H1 (cell line): ENCODE results near the gene ATP5F1C. TPM values are rescaled to one million over a fixed set of nuclear protein-coding genes. Genes with fewer than 3 reads are reported as not detected.

ENCODE experiments used
- CTCF ChIA-PET: fragments of 300-600 bp; sonication (Branson Sonifier 250); formaldehyde crosslinking; loops from one replicate; lab custom pipeline; 2021; ENCODE audit not compliant: partially characterized antibody; lab: Charles Lee
- POLR2A ChIA-PET: fragments of 300-600 bp; sonication (Branson Sonifier 250); formaldehyde crosslinking; loops from one replicate; lab custom pipeline; 2021; ENCODE audit warnings: inconsistent platforms; ENCODE audit not compliant: partially characterized antibody; lab: Charles Lee
- DNase-seq, 2 experiments: peaks; one replicate each; pipeline versions ENCODE4 v3.0.0 to v3.0.0-alpha.2; 2010 to 2022; ENCODE audit warnings: low spot score in 2 of 2, low read depth in 1 of 2, mixed read lengths in 1 of 2
- FAIRE-seq: peaks from 2 replicates; lab custom pipeline; 2011; peaks lifted over from hg19 to GRCh38; lab: Jason Lieb, UNC
- H2AFZ ChIP-seq: 2 replicates; pipeline ENCODE4 v1.8.1; 2012; ENCODE audit warnings: low read length, inconsistent platforms
- H2AK5ac ChIP-seq: 2 replicates; pipeline ENCODE4 v1.6.1; 2013; ENCODE audit warnings: low read depth, low read length
- H2BK120ac ChIP-seq: replicated peaks from 2 replicates; pipeline ENCODE3; 2013; ENCODE audit warnings: low read depth, low read length, inconsistent platforms
- H2BK12ac ChIP-seq: 2 replicates; pipeline ENCODE4 v1.6.1; 2013; ENCODE audit warnings: low read depth, low read length
- H2BK15ac ChIP-seq: 2 replicates; pipeline ENCODE4 v1.6.1; 2013; ENCODE audit warnings: low read length
- H2BK20ac ChIP-seq: 2 replicates; pipeline ENCODE4 v1.6.1; 2013; ENCODE audit warnings: low read length
- H2BK5ac ChIP-seq: 2 replicates; pipeline ENCODE4 v1.6.1; 2013; ENCODE audit warnings: low read depth, low read length
- H3K14ac ChIP-seq: 2 replicates; pipeline ENCODE4 v1.6.1; 2013; ENCODE audit warnings: inconsistent platforms; ENCODE audit not compliant: insufficient read length
- H3K18ac ChIP-seq: 2 replicates; pipeline ENCODE4 v1.6.1; 2013; ENCODE audit warnings: low read length; ENCODE audit errors: extremely low read depth
- H3K23ac ChIP-seq: 2 replicates; pipeline ENCODE4 v1.6.1; 2013; ENCODE audit warnings: inconsistent platforms; ENCODE audit not compliant: insufficient read length
- H3K23me2 ChIP-seq: 2 replicates; pipeline ENCODE4 v1.6.1; 2013; ENCODE audit warnings: low read depth, low read length
- H3K27ac ChIP-seq: 2 replicates; pipeline ENCODE4 v1.6.1; 2011; ENCODE audit warnings: low read depth, low read length, inconsistent platforms
- H3K27me3 ChIP-seq, 4 experiments: replicated peaks in 1 of 4; 1 replicate in 1 of 4; 2 replicates in 3 of 4; pipeline versions ENCODE4 v1.6.1 to v1.8.1; 2011 to 2013; ENCODE audit warnings: low read length in 3 of 4, mild to moderate bottlenecking in 3 of 4, inconsistent platforms in 2 of 4, mixed read lengths in 2 of 4, moderate library complexity in 1 of 4; ENCODE audit not compliant: control insufficient read depth in 3 of 4, insufficient read depth in 3 of 4; ENCODE audit errors: extremely low read depth in 1 of 4
- H3K36me3 ChIP-seq, 4 experiments: 2 replicates each; pipeline versions ENCODE4 v1.6.1 to v1.8.1; 2011 to 2013; ENCODE audit warnings: mild to moderate bottlenecking in 4 of 4, low read length in 3 of 4, moderate library complexity in 2 of 4, control low read depth in 1 of 4, inconsistent platforms in 1 of 4; ENCODE audit not compliant: insufficient read depth in 4 of 4, control insufficient read depth in 2 of 4
- H3K4ac ChIP-seq: replicated peaks from 2 replicates; pipeline ENCODE3; 2013; ENCODE audit warnings: low read length, low read depth, mixed read lengths, inconsistent platforms; ENCODE audit not compliant: insufficient read length
- H3K4me1 ChIP-seq, 4 experiments: replicated peaks in 1 of 4; 1 replicate in 1 of 4; 2 replicates in 3 of 4; pipeline versions ENCODE4 v1.6.1 to v1.8.1; 2011 to 2013; ENCODE audit warnings: low read length in 3 of 4, inconsistent platforms in 2 of 4, mixed read lengths in 1 of 4; ENCODE audit not compliant: insufficient read depth in 4 of 4, control insufficient read depth in 3 of 4
- H3K4me2 ChIP-seq, 2 experiments: 2 replicates each; pipeline versions ENCODE4 v1.6.1 to v1.8.1; 2011 to 2013; ENCODE audit warnings: low read depth in 2 of 2, low read length in 2 of 2, control low read depth in 1 of 2, inconsistent platforms in 1 of 2, mild to moderate bottlenecking in 1 of 2; ENCODE audit not compliant: insufficient read depth in 1 of 2
- H3K4me3 ChIP-seq, 4 experiments: fragments of 200-600, 300-600 bp in 1 of 4; sonication (generic), shearing (Covaris generic), sonication (Bioruptor Twin) in 1 of 4; 2 replicates each; pipeline versions ENCODE4 v1.5.1 to v1.8.1; 2011 to 2016; ENCODE audit warnings: low read length in 4 of 4, low read depth in 3 of 4, control low read depth in 2 of 4, inconsistent platforms in 2 of 4, mild to moderate bottlenecking in 2 of 4, mixed read lengths in 1 of 4, moderate library complexity in 1 of 4; ENCODE audit not compliant: insufficient read depth in 2 of 4; ENCODE audit errors: extremely low read depth in 1 of 4
- H3K56ac ChIP-seq: replicated peaks from 2 replicates; pipeline ENCODE3; 2013; ENCODE audit warnings: low read depth, mild to moderate bottlenecking, mixed read lengths, low read length, inconsistent platforms; ENCODE audit not compliant: insufficient read length
- H3K79me1 ChIP-seq: 2 replicates; pipeline ENCODE4 v1.6.1; 2013; ENCODE audit warnings: low read depth, low read length, control low read depth
- H3K79me2 ChIP-seq, 2 experiments: 2 replicates each; pipeline versions ENCODE4 v1.6.1 to v1.8.1; 2012 to 2013; ENCODE audit warnings: low read length in 2 of 2, mild to moderate bottlenecking in 2 of 2, inconsistent platforms in 1 of 2; ENCODE audit not compliant: insufficient read depth in 2 of 2, control insufficient read depth in 1 of 2
- H3K9ac ChIP-seq, 4 experiments: replicated peaks in 1 of 4; 1 replicate in 1 of 4; 2 replicates in 3 of 4; pipeline versions ENCODE4 v1.6.1 to v1.8.1; 2011 to 2013; ENCODE audit warnings: low read depth in 3 of 4, low read length in 3 of 4, control low read depth in 2 of 4, mild to moderate bottlenecking in 2 of 4, moderate library complexity in 2 of 4, inconsistent platforms in 1 of 4; ENCODE audit errors: extremely low read depth in 1 of 4
- H3K9me3 ChIP-seq, 2 experiments: 2 replicates each; pipeline versions ENCODE4 v1.6.1 to v1.8.1; 2012 to 2013; ENCODE audit warnings: mild to moderate bottlenecking in 2 of 2, moderate library complexity in 2 of 2, control low read depth in 1 of 2, inconsistent platforms in 1 of 2, low read depth in 1 of 2, low read length in 1 of 2, mixed read lengths in 1 of 2; ENCODE audit not compliant: insufficient read depth in 2 of 2
- H4K20me1 ChIP-seq, 2 experiments: replicated peaks in 1 of 2; 2 replicates each; pipeline versions ENCODE3 to v1.8.1; 2011 to 2013; ENCODE audit warnings: inconsistent platforms in 2 of 2, low read length in 2 of 2, mild to moderate bottlenecking in 1 of 2; ENCODE audit not compliant: insufficient read depth in 2 of 2, control insufficient read depth in 1 of 2
- H4K5ac ChIP-seq: 2 replicates; pipeline ENCODE4 v1.6.1; 2013; ENCODE audit warnings: low read length, low read depth, mixed read lengths, inconsistent platforms; ENCODE audit not compliant: insufficient read length
- H4K8ac ChIP-seq: 2 replicates; pipeline ENCODE4 v1.8.0; 2013; ENCODE audit warnings: mild to moderate bottlenecking, moderate library complexity, low read length, inconsistent platforms; ENCODE audit not compliant: insufficient read depth; ENCODE audit errors: extremely low read depth
- H4K91ac ChIP-seq: replicated peaks from 2 replicates; pipeline ENCODE3; 2013; ENCODE audit warnings: low read length, mixed read lengths, inconsistent platforms; ENCODE audit not compliant: insufficient read length
- BCL11A ChIP-seq, 2 experiments: IDR thresholded peaks; one replicate each; pipeline ENCODE4 v1.6.1; 2011; ENCODE audit warnings: low read depth in 2 of 2, low read length in 2 of 2, mild to moderate bottlenecking in 2 of 2
- GTF2F1 ChIP-seq: IDR thresholded peaks from 2 replicates; pipeline ENCODE4 v1.6.1; 2012; ENCODE audit warnings: low read depth, low read length, improper control_type of control experiment, borderline replicate concordance
- JUN ChIP-seq: IDR thresholded peaks from 2 replicates; pipeline ENCODE4 v1.6.1; 2011; ENCODE audit warnings: low read depth, mild to moderate bottlenecking, improper control_type of control experiment, low read length
- RBBP5 ChIP-seq: IDR thresholded peaks from 2 replicates; pipeline ENCODE4 v1.7.1; 2012; ENCODE audit warnings: low read depth, mild to moderate bottlenecking, inconsistent platforms, low read length, moderate library complexity, borderline replicate concordance
- SAP30 ChIP-seq: fragments of 300-600 bp; sonication (generic); IDR thresholded peaks from 2 replicates; pipeline ENCODE4 v1.7.1; 2012; ENCODE audit warnings: low read length, moderate library complexity, mild to moderate bottlenecking, inconsistent platforms; ENCODE audit not compliant: insufficient read depth, insufficient replicate concordance
- SIX5 ChIP-seq: IDR thresholded peaks from 2 replicates; pipeline ENCODE4 v1.6.1; 2011; ENCODE audit warnings: mild to moderate bottlenecking, low read depth, low read length
- SP4 ChIP-seq: IDR thresholded peaks from 2 replicates; pipeline ENCODE4 v1.6.1; 2012; ENCODE audit warnings: low read length, inconsistent platforms
- TCF12 ChIP-seq: IDR thresholded peaks from 2 replicates; pipeline ENCODE4 v1.6.1; 2011; ENCODE audit warnings: low read depth, mild to moderate bottlenecking, low read length
- WGBS, 2 experiments: shearing (Covaris generic) in 1 of 2; methylation state at CpG; one replicate each; pipeline versions ENCODE4 v1.1.6 to v1.1.7; 2013 to 2015; ENCODE audit warnings: low lambda C conversion rate in 2 of 2, mixed read lengths in 2 of 2, inconsistent platforms in 1 of 2, low coverage in 1 of 2, missing lambda C conversion rate in 1 of 2; ENCODE audit not compliant: insufficient replicate concordance in 2 of 2, insufficient coverage in 1 of 2, insufficient read length in 1 of 2; ENCODE audit errors: extremely low coverage in 1 of 2, missing lambda C conversion rate in 1 of 2; 5-methylcytosine and 5-hydroxymethylcytosine counted together
- polyA plus RNA-seq, 7 experiments: library from polyadenylated mRNA; depleted of rRNA in 3 of 7; stranded (reverse) in 5 of 7; unstranded in 2 of 7; fragments of >200 nt in 5 of 7; fragments of 200-250 nt in 2 of 7; gene quantifications; 1 replicate in 5 of 7; 2 replicates in 1 of 7; 4 replicates in 1 of 7; pipeline versions ENCODE4 v1.2.1 to v1.2.3, GENCODE V29; 2011 to 2013; ENCODE audit warnings: missing spikeins in 2 of 7, mixed read lengths in 2 of 7
- total RNA-seq: library from RNA; stranded (reverse); fragmentation: NEBNext Ultra II Directional; extraction: Animal tissue kit (Norgen Biotek cat#: 25700); gene quantifications from 2 replicates; pipeline ENCODE4 v1.2.1, GENCODE V29; 2021
- TF ChIP-seq, protein P1 (sequence below): IDR thresholded peaks from 2 replicates; pipeline ENCODE4 v1.6.1; 2012; ENCODE audit warnings: low read length, inconsistent platforms

Gene ATP5F1C
- total and polyA plus RNA-seq, 2 of the 8 experiments (the other 6 are each of a cell fraction or from before 2014, with no cell fraction given) = 221 to 265 TPM

GRCh38 chr10:7795605-7796004, 7.6 kb downstream of the ATP5F1C start:
- H3K9ac ChIP-seq = no peak overlapping the region
- TF ChIP-seq GTF2F1 = no peak
- TF ChIP-seq, protein P1, sequence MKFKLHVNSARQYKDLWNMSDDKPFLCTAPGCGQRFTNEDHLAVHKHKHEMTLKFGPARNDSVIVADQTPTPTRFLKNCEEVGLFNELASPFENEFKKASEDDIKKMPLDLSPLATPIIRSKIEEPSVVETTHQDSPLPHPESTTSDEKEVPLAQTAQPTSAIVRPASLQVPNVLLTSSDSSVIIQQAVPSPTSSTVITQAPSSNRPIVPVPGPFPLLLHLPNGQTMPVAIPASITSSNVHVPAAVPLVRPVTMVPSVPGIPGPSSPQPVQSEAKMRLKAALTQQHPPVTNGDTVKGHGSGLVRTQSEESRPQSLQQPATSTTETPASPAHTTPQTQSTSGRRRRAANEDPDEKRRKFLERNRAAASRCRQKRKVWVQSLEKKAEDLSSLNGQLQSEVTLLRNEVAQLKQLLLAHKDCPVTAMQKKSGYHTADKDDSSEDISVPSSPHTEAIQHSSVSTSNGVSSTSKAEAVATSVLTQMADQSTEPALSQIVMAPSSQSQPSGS = no peak
- no peak for TF ChIP-seq JUN
- no peak for TF ChIP-seq SIX5
- TF ChIP-seq BCL11A (IDR thresholded peaks at IDR 0.05; ENCODE audit: low read depth in 2 of 2, low read length in 2 of 2) = no peak
- TF ChIP-seq TCF12 = no peak
- TF ChIP-seq SAP30 = no peak
- no peak for TF ChIP-seq SP4
- TF ChIP-seq RBBP5 = no peak
- TF ChIP-seq, all 59 proteins: peak for 0
- no peak overlapping the region for H3K4ac ChIP-seq
- ChIA-PET CTCF (interaction anchor here (0.5 kb wide), 1 partner anchor 1350 kb away, joined by 3 read pairs; no protein-coding TSS in a partner anchor), POLR2A (interaction anchor here (0.6 kb wide), 1 partner anchor 1494 kb away, joined by 3 read pairs; no protein-coding TSS in a partner anchor)
- no peak overlapping the region for H2BK15ac ChIP-seq
- no peak overlapping the region for H2AFZ ChIP-seq
- no peak overlapping the region for H4K5ac ChIP-seq
- no peaks in the 10 kb centered on the region for H3K23me2 ChIP-seq
- no peak overlapping the region for H4K91ac ChIP-seq
- H2BK120ac ChIP-seq = no peak overlapping the region
- no peaks in the 10 kb centered on the region; the same call in 1 of the 2 replicates for H3K79me1 ChIP-seq
- H3K4me3 ChIP-seq = no peak overlapping the region
- no peaks in the 10 kb centered on the region; a peak in 1 of 7 replicates for H3K4me1 ChIP-seq
- no peak for FAIRE-seq
- H3K27ac ChIP-seq = no peak overlapping the region
- no peak overlapping the region for H2BK5ac ChIP-seq
- 94% methylated on average over 4 of the region's 4 CpGs; no CpG with 5 or more reads in 1 of the 2 experiments for WGBS, 2 experiments
- no peak overlapping the region for H3K14ac ChIP-seq
- no peak overlapping the region for H3K56ac ChIP-seq
- no peak overlapping the region for H2AK5ac ChIP-seq
- H2BK20ac ChIP-seq = no peak overlapping the region
- H3K79me2 ChIP-seq = peaks cover 0 to 57% of the 10 kb centered on the region in 2 experiments
- H4K20me1 ChIP-seq = peaks cover 5 to 6% of the 10 kb centered on the region in 2 experiments
- DNase-seq = no peak
- H3K23ac ChIP-seq = no peak overlapping the region
- H3K9me3 ChIP-seq = no peaks in the 10 kb centered on the region
- H2BK12ac ChIP-seq = no peak overlapping the region
- H3K4me2 ChIP-seq = no peak overlapping the region
- H3K18ac ChIP-seq = no peak overlapping the region
- no peak overlapping the region for H4K8ac ChIP-seq
- no peaks in the 10 kb centered on the region for H3K27me3 ChIP-seq
- peaks cover 15 to 50% (median 25%) of the 10 kb centered on the region in 4 experiments for H3K36me3 ChIP-seq
